IMR-90 (cell line): ENCODE measurements around the gene LZTFL1. TPM values are rescaled to one million over a fixed set of nuclear protein-coding genes. Genes with fewer than 3 reads are reported as not detected.

ENCODE experiments used
- ATAC-seq: fragments of 200-7000 bp; cut with Tn5 transposase; 2 replicates; pipeline ENCODE4 v1.9.1; 2020; ENCODE audit warnings: low read depth, mild to moderate bottlenecking, moderate library complexity
- BruUV-seq: library from RNA; stranded (reverse); fragments of 400-500 nt; replicated peaks from 2 replicates; lab custom pipeline; 2021; lab: Mats Ljungman, UMichigan
- CTCF ChIA-PET: fragments of 300-600 bp; formaldehyde crosslinking; extraction: SDS; loops from one replicate; lab custom pipeline; 2021; ENCODE audit warnings: antibody characterized with exemption; lab: Yijun Ruan, JAX
- POLR2A ChIA-PET: fragments of 300-600 bp; sonication (Branson Sonifier 250); formaldehyde crosslinking; loops from one replicate; lab custom pipeline; 2022; ENCODE audit warnings: antibody characterized with exemption; ENCODE audit not compliant: unreplicated experiment; lab: Charles Lee
- DNase-seq: peaks from one replicate; pipeline ENCODE4 v3.0.0; 2013
- H2AFZ ChIP-seq: replicated peaks from 2 replicates; pipeline ENCODE3; 2013; ENCODE audit warnings: low read length, mild to moderate bottlenecking; ENCODE audit not compliant: poor library complexity
- H2AK5ac ChIP-seq: 2 replicates; pipeline ENCODE4 v1.6.1; 2013; ENCODE audit warnings: low read depth, low read length, inconsistent platforms
- H2AK9ac ChIP-seq: replicated peaks from 2 replicates; pipeline ENCODE3; 2013; ENCODE audit warnings: mild to moderate bottlenecking, low read depth, low read length, moderate library complexity; ENCODE audit not compliant: poor library complexity
- H2BK120ac ChIP-seq: 2 replicates; pipeline ENCODE4 v1.6.1; 2013; ENCODE audit warnings: low read depth, low read length, inconsistent platforms
- H2BK15ac ChIP-seq: 3 replicates; pipeline ENCODE4 v1.6.1; 2013; ENCODE audit warnings: low read depth, low read length, inconsistent platforms
- H2BK20ac ChIP-seq: 2 replicates; pipeline ENCODE4 v1.6.1; 2013; ENCODE audit warnings: low read depth, mild to moderate bottlenecking, inconsistent platforms, low read length, moderate library complexity
- H2BK5ac ChIP-seq: 2 replicates; pipeline ENCODE4 v1.6.1; 2013; ENCODE audit warnings: mild to moderate bottlenecking, low read depth, low read length, inconsistent platforms; ENCODE audit not compliant: poor library complexity, severe bottlenecking
- H3K14ac ChIP-seq: replicated peaks from 2 replicates; pipeline ENCODE4 v1.6.1; 2013; ENCODE audit warnings: low read depth, low read length, inconsistent platforms
- H3K18ac ChIP-seq: 2 replicates; pipeline ENCODE4 v1.6.1; 2013; ENCODE audit warnings: low read depth, low read length, control low read depth
- H3K23ac ChIP-seq: 2 replicates; pipeline ENCODE4 v1.6.1; 2013; ENCODE audit warnings: low read depth, low read length, inconsistent platforms
- H3K27ac ChIP-seq: 2 replicates; pipeline ENCODE4 v1.5.1; 2013; ENCODE audit warnings: mild to moderate bottlenecking, control low read depth, low read length; ENCODE audit not compliant: insufficient read depth
- H3K27me3 ChIP-seq: 2 replicates; pipeline ENCODE4 v1.6.1; 2013; ENCODE audit warnings: low read length; ENCODE audit not compliant: control insufficient read depth, insufficient read depth
- H3K36me3 ChIP-seq: 2 replicates; pipeline ENCODE4 v1.6.1; 2013; ENCODE audit warnings: low read length, mixed read lengths; ENCODE audit not compliant: control insufficient read depth, insufficient read depth
- H3K4ac ChIP-seq: 2 replicates; pipeline ENCODE4 v1.6.1; 2013; ENCODE audit warnings: low read depth, low read length, inconsistent platforms
- H3K4me1 ChIP-seq: 2 replicates; pipeline ENCODE4 v1.6.1; 2013; ENCODE audit warnings: low read length, mixed read lengths; ENCODE audit not compliant: control insufficient read depth, insufficient read depth
- H3K4me2 ChIP-seq: 2 replicates; pipeline ENCODE4 v1.6.1; 2013; ENCODE audit warnings: low read depth, mild to moderate bottlenecking, control low read depth, low read length, moderate library complexity
- H3K4me3 ChIP-seq: 2 replicates; pipeline ENCODE4 v1.5.1; 2013; ENCODE audit warnings: low read depth, mild to moderate bottlenecking, control low read depth, low read length, moderate library complexity; ENCODE audit not compliant: insufficient read depth
- H3K56ac ChIP-seq: 2 replicates; pipeline ENCODE4 v1.6.1; 2013; ENCODE audit warnings: low read length, inconsistent platforms; ENCODE audit not compliant: insufficient read depth; ENCODE audit errors: extremely low read depth
- H3K79me1 ChIP-seq, 2 experiments: 2 replicates each; pipeline ENCODE4 v1.6.1; 2013; ENCODE audit warnings: low read length in 2 of 2, inconsistent platforms in 1 of 2, low read depth in 1 of 2
- H3K9ac ChIP-seq: 2 replicates; pipeline ENCODE4 v1.6.1; 2013; ENCODE audit warnings: low read depth, low read length, control low read depth
- H3K9me1 ChIP-seq: 2 replicates; pipeline ENCODE4 v1.6.1; 2013; ENCODE audit warnings: low read length, inconsistent platforms; ENCODE audit not compliant: insufficient read depth
- H3K9me3 ChIP-seq: 2 replicates; pipeline ENCODE4 v1.6.1; 2013; ENCODE audit warnings: low read length; ENCODE audit not compliant: control insufficient read depth, insufficient read depth
- H4K20me1 ChIP-seq: 2 replicates; pipeline ENCODE4 v1.6.1; 2013; ENCODE audit warnings: low read length, inconsistent platforms; ENCODE audit not compliant: insufficient read depth
- H4K5ac ChIP-seq: 2 replicates; pipeline ENCODE4 v1.6.1; 2013; ENCODE audit warnings: mild to moderate bottlenecking, low read depth, low read length, control low read depth
- H4K8ac ChIP-seq, 2 experiments: 2 replicates each; pipeline ENCODE4 v1.6.1; 2013; ENCODE audit warnings: low read depth in 2 of 2, low read length in 2 of 2, control low read depth in 1 of 2, inconsistent platforms in 1 of 2
- H4K91ac ChIP-seq: 2 replicates; pipeline ENCODE4 v1.6.1; 2013; ENCODE audit warnings: low read depth, low read length, inconsistent platforms; ENCODE audit not compliant: insufficient read depth
- CHD1 ChIP-seq: IDR thresholded peaks from 2 replicates; pipeline ENCODE4 v1.6.1; 2012; ENCODE audit warnings: low read depth, low read length, improper control_type of control experiment
- FOS ChIP-seq: fragments of 150-350 bp; IDR thresholded peaks from 2 replicates; pipeline ENCODE4 v1.6.1; 2016; ENCODE audit warnings: low read depth, low read length
- MAFK ChIP-seq: IDR thresholded peaks from 2 replicates; pipeline ENCODE4 v1.6.1; 2012; ENCODE audit warnings: low read depth, low read length, improper control_type of control experiment
- RAD21 ChIP-seq: IDR thresholded peaks from 2 replicates; pipeline ENCODE4 v1.6.1; 2012; ENCODE audit warnings: low read length, improper control_type of control experiment
- SMC3 ChIP-seq: fragments of 150-350 bp; IDR thresholded peaks from 2 replicates; pipeline ENCODE4 v1.6.1; 2016; ENCODE audit warnings: low read depth, mild to moderate bottlenecking, antibody characterized with exemption, low read length, moderate library complexity
- WGBS, 2 experiments: methylation state at CpG; one replicate each; pipeline versions ENCODE4 v1.1.5 to v1.1.7; 2013; ENCODE audit warnings: missing lambda C conversion rate in 2 of 2; ENCODE audit not compliant: insufficient read length in 1 of 2; ENCODE audit errors: extremely low coverage in 2 of 2; 5-methylcytosine and 5-hydroxymethylcytosine counted together
- dilution Hi-C: fragments of 300-500 bp; cut with HindIII; formaldehyde crosslinking; loops from one replicate; pipeline ENCODE4 v1.14.3; 2018; ENCODE audit warnings: low sequenced_read_pairs; ENCODE audit not compliant: unreplicated experiment
- in situ Hi-C: fragments of 300-500 bp; cut with MboI; formaldehyde crosslinking; loops from 3 replicates; pipeline ENCODE4 v1.14.3; 2019; ENCODE audit warnings: low sequenced_read_pairs, inconsistent platforms, mixed read lengths
- intact Hi-C: fragments of 100-400 bp; cut with micrococcal nuclease; formaldehyde crosslinking; loops from 2 replicates; pipeline ENCODE4 v1.10.0; 2022
- polyA plus RNA-seq, 3 experiments: library from polyadenylated mRNA; depleted of rRNA; stranded (reverse); fragments of >200 nt; gene quantifications; 2 replicates each; pipeline ENCODE4 v1.2.3, GENCODE V29; 2012; ENCODE audit warnings: low replicate concordance in 1 of 3
- total RNA-seq: library from RNA; depleted of rRNA; stranded (reverse); fragments of >200 nt; gene quantifications from 2 replicates; pipeline ENCODE4 v1.2.3, GENCODE V29; 2012
- TF ChIP-seq, protein P1 (sequence below): fragments of 150-350 bp; IDR thresholded peaks from 2 replicates; pipeline ENCODE4 v1.6.1; 2017; ENCODE audit warnings: mild to moderate bottlenecking, antibody characterized with exemption, low read length, low read depth
- TF ChIP-seq, protein P2 (sequence below): conservative IDR thresholded peaks from 2 replicates; pipeline ENCODE4 v1.5.1; 2012; ENCODE audit warnings: mild to moderate bottlenecking, low read depth, low read length, improper control_type of control experiment
- TF ChIP-seq, protein P3 (sequence below): fragments of 150-350 bp; IDR thresholded peaks from 2 replicates; pipeline ENCODE4 v1.6.1; 2016; ENCODE audit warnings: low read depth, mild to moderate bottlenecking, low read length, moderate library complexity, borderline replicate concordance

The LZTFL1 gene
- total and polyA plus RNA-seq, 2 of the 4 experiments (the other 2 are of a cell fraction) = 10.3 to 10.4 TPM

DNA sequence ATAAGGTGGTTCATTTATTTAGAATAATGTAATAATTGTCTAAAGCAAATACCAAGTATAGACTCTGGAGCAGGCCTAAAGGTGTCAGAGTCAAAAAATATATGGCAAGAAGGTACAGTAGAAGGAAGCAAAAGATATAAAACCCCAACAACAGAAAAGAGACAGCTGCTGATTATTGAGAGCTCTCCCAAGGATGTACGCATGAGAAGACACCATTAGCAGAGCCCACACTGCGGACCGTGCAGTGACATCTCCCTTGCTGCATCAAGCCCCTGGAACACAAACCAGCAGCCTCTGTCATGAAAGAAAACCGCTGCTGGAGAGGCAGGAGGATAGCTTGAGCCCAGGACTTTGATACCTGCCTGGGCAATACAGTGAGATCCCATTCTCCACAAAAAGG lies 27.6 kb downstream of the LZTFL1 start:
- no TSS peak for BruUV-seq
- Histone ChIP-seq H3K4me3 (no peak overlapping the region), H3K56ac (no peak overlapping the region), H2AK5ac (no peak overlapping the region), H3K79me1 (no peaks in the 10 kb centered on the region), H2BK15ac (no peak overlapping the region), H2AFZ (no peak overlapping the region), H3K4me1 (peaks cover 11% of the 10 kb centered on the region), H2BK5ac (no peak overlapping the region), H3K9me1 (peaks cover 5% of the 10 kb centered on the region), H3K18ac (no peak overlapping the region), H3K4me2 (no peak overlapping the region), H2BK20ac (no peak overlapping the region), H2BK120ac (no peak overlapping the region), H3K9me3 (no peaks in the 10 kb centered on the region), H3K4ac (no peak overlapping the region), H3K14ac (no peak overlapping the region), H3K9ac (no peak overlapping the region), H4K8ac (no peak overlapping the region), H4K91ac (no peak overlapping the region), H4K20me1 (peaks cover 8% of the 10 kb centered on the region; the same call in 1 of the 2 replicates), H3K27ac (no peak overlapping the region), H3K27me3 (no peaks in the 10 kb centered on the region; the same call in 1 of the 2 replicates), H3K23ac (no peak overlapping the region), H2AK9ac (no peak overlapping the region), H3K36me3 (no peaks in the 10 kb centered on the region), H4K5ac (no peak overlapping the region)
- in situ Hi-C loops (no loop called here), dilution Hi-C loops (no loop called here), intact Hi-C loops (no loop called here)
- no peak for DNase-seq
- ATAC-seq = no peak
- ChIA-PET CTCF (no interaction called here), POLR2A (no interaction called here)
- TF ChIP-seq SMC3 (no peak), RAD21 (no peak), CHD1 (no peak), MAFK (no peak), FOS (no peak)
- TF ChIP-seq, protein P1, sequence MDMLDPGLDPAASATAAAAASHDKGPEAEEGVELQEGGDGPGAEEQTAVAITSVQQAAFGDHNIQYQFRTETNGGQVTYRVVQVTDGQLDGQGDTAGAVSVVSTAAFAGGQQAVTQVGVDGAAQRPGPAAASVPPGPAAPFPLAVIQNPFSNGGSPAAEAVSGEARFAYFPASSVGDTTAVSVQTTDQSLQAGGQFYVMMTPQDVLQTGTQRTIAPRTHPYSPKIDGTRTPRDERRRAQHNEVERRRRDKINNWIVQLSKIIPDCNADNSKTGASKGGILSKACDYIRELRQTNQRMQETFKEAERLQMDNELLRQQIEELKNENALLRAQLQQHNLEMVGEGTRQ = no peak
- TF ChIP-seq, protein P2, sequence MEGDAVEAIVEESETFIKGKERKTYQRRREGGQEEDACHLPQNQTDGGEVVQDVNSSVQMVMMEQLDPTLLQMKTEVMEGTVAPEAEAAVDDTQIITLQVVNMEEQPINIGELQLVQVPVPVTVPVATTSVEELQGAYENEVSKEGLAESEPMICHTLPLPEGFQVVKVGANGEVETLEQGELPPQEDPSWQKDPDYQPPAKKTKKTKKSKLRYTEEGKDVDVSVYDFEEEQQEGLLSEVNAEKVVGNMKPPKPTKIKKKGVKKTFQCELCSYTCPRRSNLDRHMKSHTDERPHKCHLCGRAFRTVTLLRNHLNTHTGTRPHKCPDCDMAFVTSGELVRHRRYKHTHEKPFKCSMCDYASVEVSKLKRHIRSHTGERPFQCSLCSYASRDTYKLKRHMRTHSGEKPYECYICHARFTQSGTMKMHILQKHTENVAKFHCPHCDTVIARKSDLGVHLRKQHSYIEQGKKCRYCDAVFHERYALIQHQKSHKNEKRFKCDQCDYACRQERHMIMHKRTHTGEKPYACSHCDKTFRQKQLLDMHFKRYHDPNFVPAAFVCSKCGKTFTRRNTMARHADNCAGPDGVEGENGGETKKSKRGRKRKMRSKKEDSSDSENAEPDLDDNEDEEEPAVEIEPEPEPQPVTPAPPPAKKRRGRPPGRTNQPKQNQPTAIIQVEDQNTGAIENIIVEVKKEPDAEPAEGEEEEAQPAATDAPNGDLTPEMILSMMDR = no peak
- TF ChIP-seq, protein P3, sequence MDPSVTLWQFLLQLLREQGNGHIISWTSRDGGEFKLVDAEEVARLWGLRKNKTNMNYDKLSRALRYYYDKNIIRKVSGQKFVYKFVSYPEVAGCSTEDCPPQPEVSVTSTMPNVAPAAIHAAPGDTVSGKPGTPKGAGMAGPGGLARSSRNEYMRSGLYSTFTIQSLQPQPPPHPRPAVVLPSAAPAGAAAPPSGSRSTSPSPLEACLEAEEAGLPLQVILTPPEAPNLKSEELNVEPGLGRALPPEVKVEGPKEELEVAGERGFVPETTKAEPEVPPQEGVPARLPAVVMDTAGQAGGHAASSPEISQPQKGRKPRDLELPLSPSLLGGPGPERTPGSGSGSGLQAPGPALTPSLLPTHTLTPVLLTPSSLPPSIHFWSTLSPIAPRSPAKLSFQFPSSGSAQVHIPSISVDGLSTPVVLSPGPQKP = no peak
- WGBS, 2 experiments = 93% methylated on average over 3 of the region's 4 CpGs; no CpG with 5 or more reads in 1 of the 2 experiments
